RWPE2 (cell line): ENCODE data around the gene TPSD1.

Experiments used
- ATAC-seq: fragments of 200-7000 bp; cut with Tn5 transposase; 3 replicates; pipeline ENCODE4 v1.9.1; 2021; ENCODE audit warnings: low read depth
- DNase-seq: peaks from one replicate; pipeline ENCODE4 v3.0.0-alpha.2; 2020; ENCODE audit warnings: low spot score
- H3K27ac ChIP-seq: fragments of 450-650 bp; 2 replicates; pipeline ENCODE4 v1.5.1; 2017; ENCODE audit warnings: mild to moderate bottlenecking; ENCODE audit not compliant: poor library complexity, severe bottlenecking
- H3K27me3 ChIP-seq: fragments of 250-450 bp; sonication (Bioruptor Pico); 2 replicates; pipeline ENCODE4 v1.5.1; 2021; ENCODE audit warnings: mild to moderate bottlenecking, moderate library complexity; ENCODE audit not compliant: insufficient read depth, poor library complexity, severe bottlenecking
- H3K36me3 ChIP-seq: fragments of 250-450 bp; sonication (Bioruptor Pico); 2 replicates; pipeline ENCODE4 v1.5.1; 2020; ENCODE audit warnings: low read depth, mild to moderate bottlenecking, moderate library complexity
- H3K4me1 ChIP-seq: fragments of 250-450 bp; sonication (Bioruptor Pico); 2 replicates; pipeline ENCODE4 v1.5.1; 2021; ENCODE audit warnings: mild to moderate bottlenecking, moderate library complexity; ENCODE audit not compliant: insufficient read depth, poor library complexity, severe bottlenecking
- H3K4me3 ChIP-seq: fragments of 250-450 bp; sonication (Bioruptor Pico); 2 replicates; pipeline ENCODE4 v1.5.1; 2021; ENCODE audit warnings: mild to moderate bottlenecking, moderate library complexity; ENCODE audit not compliant: severe bottlenecking
- H3K9me3 ChIP-seq: fragments of 250-450 bp; sonication (Bioruptor Pico); 2 replicates; pipeline ENCODE4 v1.5.1; 2021; ENCODE audit warnings: mild to moderate bottlenecking, moderate library complexity; ENCODE audit not compliant: severe bottlenecking
- TF ChIP-seq, protein P1 (sequence below): fragments of 450-650 bp; IDR thresholded peaks from one replicate; pipeline ENCODE4 v1.5.1; 2017; ENCODE audit warnings: mild to moderate bottlenecking, moderate library complexity; ENCODE audit not compliant: poor library complexity, severe bottlenecking

The TPSD1 gene

DNA sequence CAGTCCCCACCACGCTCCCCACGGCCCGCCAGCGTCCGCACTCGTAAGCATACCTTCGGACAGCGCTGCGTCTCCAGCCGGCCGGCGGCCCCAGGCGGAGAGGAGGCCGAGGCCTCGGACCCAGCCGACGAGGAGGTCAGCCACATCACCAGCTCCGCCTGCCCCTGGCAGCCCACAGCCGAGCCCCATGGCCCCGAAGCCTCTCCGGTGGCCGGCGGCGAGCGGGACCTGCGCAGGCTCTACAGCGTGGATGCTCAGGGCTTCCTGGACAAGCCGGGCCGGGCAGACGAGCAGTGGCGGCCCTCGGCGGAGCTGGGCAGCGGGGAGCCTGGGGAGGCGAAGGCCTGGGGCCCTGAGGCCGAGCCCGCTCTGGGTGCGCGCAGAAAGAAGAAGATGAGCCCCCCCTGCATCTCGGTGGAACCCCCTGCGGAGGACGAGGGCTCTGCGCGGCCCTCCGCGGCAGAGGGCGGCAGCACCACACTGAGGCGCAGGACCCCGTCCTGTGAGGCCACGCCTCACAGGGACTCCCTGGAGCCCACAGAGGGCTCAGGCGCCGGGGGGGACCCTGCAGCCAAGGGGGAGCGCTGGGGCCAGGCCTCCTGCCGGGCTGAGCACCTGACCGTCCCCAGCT, 35.7 kb upstream of the TPSD1 start:
- TF ChIP-seq, protein P1, sequence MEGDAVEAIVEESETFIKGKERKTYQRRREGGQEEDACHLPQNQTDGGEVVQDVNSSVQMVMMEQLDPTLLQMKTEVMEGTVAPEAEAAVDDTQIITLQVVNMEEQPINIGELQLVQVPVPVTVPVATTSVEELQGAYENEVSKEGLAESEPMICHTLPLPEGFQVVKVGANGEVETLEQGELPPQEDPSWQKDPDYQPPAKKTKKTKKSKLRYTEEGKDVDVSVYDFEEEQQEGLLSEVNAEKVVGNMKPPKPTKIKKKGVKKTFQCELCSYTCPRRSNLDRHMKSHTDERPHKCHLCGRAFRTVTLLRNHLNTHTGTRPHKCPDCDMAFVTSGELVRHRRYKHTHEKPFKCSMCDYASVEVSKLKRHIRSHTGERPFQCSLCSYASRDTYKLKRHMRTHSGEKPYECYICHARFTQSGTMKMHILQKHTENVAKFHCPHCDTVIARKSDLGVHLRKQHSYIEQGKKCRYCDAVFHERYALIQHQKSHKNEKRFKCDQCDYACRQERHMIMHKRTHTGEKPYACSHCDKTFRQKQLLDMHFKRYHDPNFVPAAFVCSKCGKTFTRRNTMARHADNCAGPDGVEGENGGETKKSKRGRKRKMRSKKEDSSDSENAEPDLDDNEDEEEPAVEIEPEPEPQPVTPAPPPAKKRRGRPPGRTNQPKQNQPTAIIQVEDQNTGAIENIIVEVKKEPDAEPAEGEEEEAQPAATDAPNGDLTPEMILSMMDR, result no peak
- DNase-seq, result no peak
- Histone ChIP-seq H3K36me3 (no peaks in the 10 kb centered on the region), H3K4me1 (no peaks in the 10 kb centered on the region), H3K27me3 (no peaks in the 10 kb centered on the region), H3K4me3 (no peak overlapping the region), H3K27ac (no peak overlapping the region), H3K9me3 (no peaks in the 10 kb centered on the region)
- ATAC-seq, result no peak

DNA sequence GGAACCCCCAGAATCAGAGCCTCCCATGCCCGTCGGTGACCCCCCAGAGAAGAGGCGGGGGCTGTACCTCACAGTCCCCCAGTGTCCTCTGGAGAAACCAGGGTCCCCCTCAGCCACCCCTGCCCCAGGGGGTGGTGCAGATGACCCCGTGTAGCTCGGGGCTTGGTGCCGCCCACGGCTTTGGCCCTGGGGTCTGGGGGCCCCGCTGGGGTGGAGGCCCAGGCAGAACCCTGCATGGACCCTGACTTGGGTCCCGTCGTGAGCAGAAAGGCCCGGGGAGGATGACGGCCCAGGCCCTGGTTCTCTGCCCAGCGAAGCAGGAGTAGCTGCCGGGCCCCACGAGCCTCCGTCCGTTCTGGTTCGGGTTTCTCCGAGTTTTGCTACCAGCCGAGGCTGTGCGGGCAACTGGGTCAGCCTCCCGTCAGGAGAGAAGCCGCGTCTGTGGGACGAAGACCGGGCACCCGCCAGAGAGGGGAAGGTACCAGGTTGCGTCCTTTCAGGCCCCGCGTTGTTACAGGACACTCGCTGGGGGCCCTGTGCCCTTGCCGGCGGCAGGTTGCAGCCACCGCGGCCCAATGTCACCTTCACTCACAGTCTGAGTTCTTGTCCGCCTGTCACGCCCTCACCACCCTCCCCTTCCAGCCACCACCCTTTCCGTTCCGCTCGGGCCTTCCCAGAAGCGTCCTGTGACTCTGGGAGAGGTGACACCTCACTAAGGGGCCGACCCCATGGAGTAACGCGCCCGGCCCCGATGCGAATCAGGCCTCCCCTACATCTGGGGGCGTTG, 34.8 kb upstream of the TPSD1 start:
- no peak for ATAC-seq
- H3K36me3 ChIP-seq, result no peaks in the 10 kb centered on the region
- no peak overlapping the region for H3K27ac ChIP-seq
- H3K9me3 ChIP-seq, result no peaks in the 10 kb centered on the region
- TF ChIP-seq, protein P1, result no peak
- no peaks in the 10 kb centered on the region for H3K4me1 ChIP-seq
- H3K4me3 ChIP-seq, result no peak overlapping the region
- no peak for DNase-seq
- H3K27me3 ChIP-seq, result no peaks in the 10 kb centered on the region

DNA sequence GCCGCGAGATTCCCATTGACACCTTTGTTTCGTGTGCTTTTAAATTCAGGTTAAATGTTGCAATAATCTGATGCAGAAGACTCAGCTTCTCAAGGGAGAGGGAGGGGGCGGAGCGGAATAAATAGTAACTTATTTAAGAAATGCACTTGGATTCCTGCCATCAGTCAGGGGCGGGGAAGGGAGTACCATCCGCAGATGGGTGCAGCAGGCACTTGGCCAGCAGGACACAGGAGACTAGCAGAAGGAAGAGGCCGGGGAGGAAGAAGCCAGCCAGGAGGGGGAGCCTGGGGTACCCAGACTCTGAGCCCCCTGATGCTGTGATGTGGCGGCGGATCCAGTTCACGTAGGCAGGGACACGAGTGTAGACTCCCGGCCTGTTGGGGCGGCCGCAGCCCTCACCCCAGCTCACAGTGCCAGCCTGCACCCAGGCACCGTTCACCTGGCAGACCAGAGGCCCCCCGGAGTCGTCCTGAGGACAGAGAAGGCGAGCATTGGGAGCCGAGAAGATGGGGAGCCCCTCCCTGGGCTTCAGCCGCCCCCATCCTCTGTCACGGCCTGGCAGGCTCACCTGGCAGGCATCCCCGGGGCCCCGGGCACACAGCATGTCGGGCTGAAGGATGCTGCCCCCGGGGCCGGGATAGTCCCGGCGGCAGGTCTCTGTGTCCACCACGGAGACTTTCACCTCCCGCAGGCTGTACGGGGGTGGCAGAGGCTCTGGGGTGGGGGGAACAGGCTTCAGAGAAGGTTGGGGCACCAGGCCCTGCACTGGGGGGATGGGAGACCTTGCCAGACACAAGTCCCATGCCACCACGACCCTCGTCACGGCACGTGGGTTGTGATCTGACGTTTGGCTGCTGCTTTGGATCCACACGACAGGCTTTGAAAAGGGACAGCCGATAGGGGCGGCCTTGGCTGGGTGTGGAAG, 34.0 kb upstream of the TPSD1 start:
- Histone ChIP-seq H3K4me1 (no peaks in the 10 kb centered on the region), H3K27ac (no peak overlapping the region), H3K27me3 (no peaks in the 10 kb centered on the region), H3K4me3 (no peak overlapping the region), H3K36me3 (no peaks in the 10 kb centered on the region), H3K9me3 (no peaks in the 10 kb centered on the region)
- DNase-seq (no peak), ATAC-seq (no peak)
- TF ChIP-seq, protein P1, result no peak

DNA sequence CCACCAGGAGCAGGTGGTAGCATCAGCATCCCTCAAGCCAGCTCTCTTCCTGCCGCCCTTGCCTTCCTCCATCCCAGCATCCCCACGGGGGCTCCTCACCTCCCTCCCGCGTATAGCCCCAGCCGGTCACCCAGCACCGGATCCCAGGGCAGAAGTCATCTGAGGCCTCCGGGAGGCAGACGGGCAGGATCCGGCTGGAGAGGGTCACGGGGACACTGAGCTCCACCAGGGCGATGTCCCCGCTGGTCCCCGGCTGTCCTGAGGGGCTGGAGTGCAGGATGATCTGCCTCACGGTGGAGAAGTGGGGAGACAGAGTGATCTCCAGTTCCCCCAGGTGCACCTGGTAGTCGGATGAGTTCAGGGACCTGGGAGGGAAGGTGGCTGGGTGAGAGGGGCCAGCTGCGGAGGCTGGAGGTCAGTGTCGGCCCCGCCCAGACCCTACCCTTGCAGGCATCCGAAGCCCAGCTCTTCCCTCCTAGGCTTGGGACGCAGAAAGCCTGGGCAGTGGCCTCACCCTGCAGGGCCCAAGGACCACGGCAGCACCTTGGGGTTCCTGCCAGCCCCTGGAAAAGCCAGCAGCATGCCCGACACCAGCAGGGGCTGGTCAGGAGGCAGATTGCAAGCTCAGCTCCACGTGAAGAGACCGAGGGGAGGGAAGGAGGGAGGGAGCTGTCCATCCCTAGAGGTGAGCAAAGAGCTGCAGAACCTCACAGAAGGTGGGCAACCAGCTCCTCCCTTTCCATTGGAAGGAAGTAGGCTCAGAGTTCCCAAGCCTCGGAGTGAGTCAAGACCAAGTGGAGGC, 33.1 kb upstream of the TPSD1 start:
- Histone ChIP-seq H3K27me3 (no peaks in the 10 kb centered on the region), H3K4me1 (no peaks in the 10 kb centered on the region), H3K4me3 (no peak overlapping the region), H3K36me3 (no peaks in the 10 kb centered on the region), H3K27ac (no peak overlapping the region), H3K9me3 (no peaks in the 10 kb centered on the region)
- ATAC-seq, result no peak
- DNase-seq, result no peak
- TF ChIP-seq, protein P1, result no peak
